Hindlimb muscle (tissue), 1 donor: ENCODE measurements around the gene EPC1. TPM values are rescaled to one million over a fixed set of nuclear protein-coding genes. Genes with fewer than 3 reads are reported as not detected.
"Not testable (repeated sequence)": the region's sequence is repeated elsewhere in the genome, so short reads cannot be mapped to it uniquely, and the experiment has no call there.

Experiments
- DNase-seq: peaks from one replicate; pipeline ENCODE4 v3.0.0-alpha.2; 2013
- polyA plus RNA-seq: library from polyadenylated mRNA; unstranded; fragments of 120-200 nt; gene quantifications from one replicate; pipeline ENCODE4 v1.2.1, GENCODE V29; 2013; ENCODE audit not compliant: insufficient read length

EPC1 gene
- polyA plus RNA-seq, 1 donor = 48.1 TPM

- no peak for DNase-seq
Measured at GRCh38 chr10:32232378-32232777, 114.6 kb downstream of the EPC1 start.

- DNase-seq = not testable (repeated sequence)
Measured at GRCh38 chr10:32229788-32230187, 117.2 kb downstream of the EPC1 start.

GRCh38 chr10:32229170-32229569, 117.8 kb downstream of the EPC1 start:
- no peak for DNase-seq

- DNase-seq = no peak
Measured at GRCh38 chr10:32227802-32228201, 119.2 kb downstream of the EPC1 start.

- no peak for DNase-seq
Measured at GRCh38 chr10:32226624-32227023, 120.3 kb downstream of the EPC1 start.

- no peak for DNase-seq
Measured at GRCh38 chr10:32225976-32226375, 121.0 kb downstream of the EPC1 start.

GRCh38 chr10:32222376-32222775, 124.6 kb downstream of the EPC1 start:
- DNase-seq = not testable (repeated sequence)

GRCh38 chr10:32219156-32219555, 127.8 kb downstream of the EPC1 start:
- not testable (repeated sequence) for DNase-seq

- not testable (repeated sequence) for DNase-seq
Measured at GRCh38 chr10:32218206-32219044, 128.5 kb downstream of the EPC1 start.

Other genes with a start within 250 kb of the EPC1 start
- gene CCDC7, start 99.0 kb upstream of the EPC1 start, polyA plus RNA-seq = 4.4 TPM